ENCODE data around the gene C16orf86.
A peak's percentile ranks its signal among the peaks of the same experiment; 100 is the strongest.

The C16orf86 gene

GRCh38 chr16:67707790-67708189, 41.2 kb downstream of the C16orf86 start:
- no peak for DNase-seq (ENCODE audit: low read depth)
- H3K4me3 ChIP-seq (ENCODE audit: low read length): no peak overlapping the region
- TF ChIP-seq, protein P1, sequence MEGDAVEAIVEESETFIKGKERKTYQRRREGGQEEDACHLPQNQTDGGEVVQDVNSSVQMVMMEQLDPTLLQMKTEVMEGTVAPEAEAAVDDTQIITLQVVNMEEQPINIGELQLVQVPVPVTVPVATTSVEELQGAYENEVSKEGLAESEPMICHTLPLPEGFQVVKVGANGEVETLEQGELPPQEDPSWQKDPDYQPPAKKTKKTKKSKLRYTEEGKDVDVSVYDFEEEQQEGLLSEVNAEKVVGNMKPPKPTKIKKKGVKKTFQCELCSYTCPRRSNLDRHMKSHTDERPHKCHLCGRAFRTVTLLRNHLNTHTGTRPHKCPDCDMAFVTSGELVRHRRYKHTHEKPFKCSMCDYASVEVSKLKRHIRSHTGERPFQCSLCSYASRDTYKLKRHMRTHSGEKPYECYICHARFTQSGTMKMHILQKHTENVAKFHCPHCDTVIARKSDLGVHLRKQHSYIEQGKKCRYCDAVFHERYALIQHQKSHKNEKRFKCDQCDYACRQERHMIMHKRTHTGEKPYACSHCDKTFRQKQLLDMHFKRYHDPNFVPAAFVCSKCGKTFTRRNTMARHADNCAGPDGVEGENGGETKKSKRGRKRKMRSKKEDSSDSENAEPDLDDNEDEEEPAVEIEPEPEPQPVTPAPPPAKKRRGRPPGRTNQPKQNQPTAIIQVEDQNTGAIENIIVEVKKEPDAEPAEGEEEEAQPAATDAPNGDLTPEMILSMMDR (IDR thresholded peaks at IDR 0.05; ENCODE audit: insufficient read depth, low read depth, low read length, missing control alignments): no peak

GRCh38 chr16:67708368-67708771, 41.8 kb downstream of the C16orf86 start:
- peak; percentile 60 for DNase-seq (ENCODE audit: low read depth)
- TF ChIP-seq, protein P1 (IDR thresholded peaks at IDR 0.05; ENCODE audit: insufficient read depth, low read depth, low read length, missing control alignments): no peak
- no peak overlapping the region for H3K4me3 ChIP-seq (ENCODE audit: low read length)

DNA sequence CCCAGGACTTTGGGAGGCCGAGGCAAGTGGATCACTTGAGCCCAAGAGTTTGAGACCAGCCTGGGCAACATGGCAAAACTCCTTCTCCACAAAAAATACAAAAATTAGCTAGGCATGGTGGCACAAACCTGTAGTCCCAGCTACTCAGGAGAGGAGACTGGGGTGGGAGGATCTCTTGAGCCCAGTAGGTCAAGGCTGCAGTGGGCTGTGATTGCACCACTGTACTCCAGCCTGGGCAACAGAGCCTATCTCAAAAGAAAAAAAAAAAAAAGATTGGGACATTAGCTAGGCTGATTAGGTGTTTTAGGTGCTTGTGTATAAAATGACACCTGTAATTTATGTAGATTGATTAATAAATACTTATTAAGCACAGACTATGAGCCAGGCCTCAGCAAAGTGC, 42.4 kb downstream of the C16orf86 start:
- TF ChIP-seq, protein P1 (IDR thresholded peaks at IDR 0.05; ENCODE audit: insufficient read depth, low read depth, low read length, missing control alignments): no peak
- H3K4me3 ChIP-seq (ENCODE audit: low read length): no peak overlapping the region
- no peak for DNase-seq (ENCODE audit: low read depth)

DNA sequence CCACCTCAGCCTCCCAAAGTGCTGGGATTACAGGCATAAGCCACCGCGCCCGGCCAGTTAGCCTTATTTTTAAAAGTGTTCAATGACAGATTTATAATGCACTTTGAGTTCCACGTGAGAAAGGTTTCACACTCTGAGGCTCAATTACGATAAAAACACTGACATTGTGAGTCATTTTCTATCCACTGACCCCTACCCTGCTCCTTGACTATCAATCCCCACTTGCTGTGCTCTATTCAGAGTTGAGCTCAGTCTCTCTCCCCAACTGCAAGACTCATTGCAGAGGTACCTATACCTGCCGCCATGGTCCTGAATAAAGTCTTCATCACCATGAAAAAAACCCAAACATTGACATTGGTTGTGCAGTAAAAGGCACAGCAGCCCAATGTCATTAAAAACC, 44.0 kb downstream of the C16orf86 start:
- TF ChIP-seq, protein P1 (IDR thresholded peaks at IDR 0.05; ENCODE audit: insufficient read depth, low read depth, low read length, missing control alignments): no peak
- no peak for DNase-seq (ENCODE audit: low read depth)
- no peak overlapping the region for H3K4me3 ChIP-seq (ENCODE audit: low read length)

DNA sequence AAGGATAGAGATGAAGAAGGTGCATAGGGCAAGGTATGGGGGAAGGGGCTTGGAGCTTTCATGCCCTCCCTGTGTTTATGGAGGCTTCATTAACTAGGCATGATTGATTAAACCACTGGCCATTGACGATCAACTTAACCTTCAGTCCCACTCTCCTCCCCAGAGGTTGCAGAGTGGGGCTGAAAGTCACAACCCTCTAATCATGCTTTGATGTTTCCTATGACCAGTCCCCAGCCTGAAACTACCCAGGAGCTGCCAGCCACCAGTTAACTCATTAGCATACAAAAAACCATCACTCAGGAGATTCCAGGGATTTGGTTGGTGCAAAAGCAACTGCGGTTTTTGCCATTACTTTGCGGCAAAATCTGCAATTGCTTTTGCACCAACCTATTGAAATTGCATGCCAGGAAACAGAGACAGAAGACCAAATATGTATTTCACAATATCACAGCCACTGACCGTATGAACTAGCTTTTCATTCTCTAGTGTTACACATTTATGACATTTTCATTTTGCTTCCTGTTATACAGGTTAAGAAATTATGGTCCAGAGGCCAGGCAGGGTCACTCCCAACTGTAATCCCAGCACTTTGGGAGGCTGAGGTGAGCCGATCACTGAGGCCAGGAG, 47.1 kb downstream of the C16orf86 start:
- no peak overlapping the region for H3K4me3 ChIP-seq (ENCODE audit: low read length)
- DNase-seq (ENCODE audit: low read depth): no peak
- TF ChIP-seq, protein P1 (IDR thresholded peaks at IDR 0.05; ENCODE audit: insufficient read depth, low read depth, low read length, missing control alignments): no peak

DNA sequence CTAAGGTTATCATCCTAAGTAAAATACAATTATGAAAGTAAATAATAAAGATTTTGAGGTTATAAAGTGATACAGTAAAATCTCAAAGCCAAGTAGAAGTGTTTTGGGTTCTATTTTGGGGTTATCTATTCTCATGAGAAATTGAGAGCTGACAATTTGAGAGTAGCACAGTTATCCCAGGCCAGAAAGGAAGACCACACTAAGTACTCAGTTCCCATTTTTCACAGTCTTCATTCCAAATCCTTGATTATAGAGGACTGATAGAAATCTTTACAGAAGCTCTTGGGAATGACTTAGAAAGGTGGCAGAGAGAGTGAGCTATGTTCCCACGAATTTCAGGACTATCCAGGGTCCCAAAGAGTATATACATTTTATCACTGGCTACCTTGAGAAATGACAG, 47.9 kb downstream of the C16orf86 start:
- no peak for DNase-seq (ENCODE audit: low read depth)
- TF ChIP-seq, protein P1 (IDR thresholded peaks at IDR 0.05; ENCODE audit: insufficient read depth, low read depth, low read length, missing control alignments): no peak
- H3K4me3 ChIP-seq (ENCODE audit: low read length): no peak overlapping the region

DNA sequence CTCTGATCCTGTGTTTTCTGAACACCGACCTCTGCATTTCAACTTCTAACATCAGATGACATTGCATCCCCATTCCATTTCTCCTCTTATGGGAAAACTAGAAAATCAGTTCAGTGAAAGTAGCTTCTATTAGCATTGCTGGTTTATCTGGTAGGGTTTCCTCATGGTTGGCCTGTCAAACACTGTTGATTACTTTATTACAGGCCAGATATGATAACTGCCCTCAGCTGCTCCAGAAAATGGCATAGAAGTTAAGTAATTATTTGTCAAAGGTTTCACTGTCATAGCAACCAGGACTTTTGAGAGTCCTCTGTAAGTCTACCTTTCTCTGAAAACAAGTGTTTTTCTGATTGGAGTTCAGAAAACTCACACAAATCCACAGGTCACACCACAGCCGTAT, 49.5 kb downstream of the C16orf86 start:
- H3K4me3 ChIP-seq (ENCODE audit: low read length): no peak overlapping the region
- no peak for DNase-seq (ENCODE audit: low read depth)
- TF ChIP-seq, protein P1 (IDR thresholded peaks at IDR 0.05; ENCODE audit: insufficient read depth, low read depth, low read length, missing control alignments): no peak
